NB4 (cell line): ENCODE data around the gene RBM5.

ENCODE experiments used
- DNase-seq: peaks from one replicate; pipeline ENCODE4 v3.0.0; 2010; ENCODE audit warnings: low read depth
- H3K4me3 ChIP-seq: one replicate; pipeline ENCODE4 v1.5.1; 2011; ENCODE audit warnings: mild to moderate bottlenecking, low read depth, low read length, moderate library complexity
- CTCF ChIP-seq: IDR thresholded peaks from one replicate; pipeline ENCODE4 v1.5.1; 2012; ENCODE audit warnings: low read depth, low read length
- MAX ChIP-seq: IDR thresholded peaks from 2 replicates; pipeline ENCODE4 v1.6.1; 2011; ENCODE audit warnings: low read depth, low read length
- MYC ChIP-seq: IDR thresholded peaks from 2 replicates; pipeline ENCODE4 v1.6.1; 2011; ENCODE audit warnings: low read depth, low read length
- POLR2A ChIP-seq: IDR thresholded peaks from 2 replicates; pipeline ENCODE4 v1.6.1; 2011; ENCODE audit warnings: mild to moderate bottlenecking; ENCODE audit not compliant: insufficient read length; ENCODE audit errors: extremely low read depth

RBM5 gene

GRCh38 chr3:50133283-50133615, 44.5 kb downstream of the RBM5 start:
- DNase-seq, result no peak
- TF ChIP-seq MYC (no peak), MAX (no peak), POLR2A (no peak), CTCF (no peak)
- no peak overlapping the region for H3K4me3 ChIP-seq

- no peak for DNase-seq
- no peak overlapping the region for H3K4me3 ChIP-seq
- TF ChIP-seq MYC, result no peak
- TF ChIP-seq POLR2A, result no peak
- no peak for TF ChIP-seq MAX
- TF ChIP-seq CTCF, result no peak
Measured at GRCh38 chr3:50134367-50134766, 45.6 kb downstream of the RBM5 start.

- no peak for TF ChIP-seq MYC
- TF ChIP-seq CTCF, result no peak
- TF ChIP-seq MAX, result no peak
- TF ChIP-seq POLR2A, result no peak
- DNase-seq, result no peak
- no peak overlapping the region for H3K4me3 ChIP-seq
Measured at GRCh38 chr3:50135964-50136363, 47.2 kb downstream of the RBM5 start.

GRCh38 chr3:50136714-50137405, 48.1 kb downstream of the RBM5 start:
- H3K4me3 ChIP-seq, result no peak overlapping the region
- no peak for TF ChIP-seq CTCF
- no peak for TF ChIP-seq MYC
- no peak for TF ChIP-seq MAX
- no peak for TF ChIP-seq POLR2A
- no peak for DNase-seq

- no peak for DNase-seq
- TF ChIP-seq POLR2A (no peak), MAX (no peak), MYC (no peak)
- H3K4me3 ChIP-seq, result no peak overlapping the region
Measured at GRCh38 chr3:50137531-50137930, 48.8 kb downstream of the RBM5 start.

GRCh38 chr3:50138266-50139200, 49.8 kb downstream of the RBM5 start:
- DNase-seq, result peak; percentile 31

More at GRCh38 chr3:50138266-50139200, 49.8 kb downstream of the RBM5 start:
- TF ChIP-seq MAX (no peak), MYC (no peak), CTCF (no peak), POLR2A (no peak)
- H3K4me3 ChIP-seq, result no peak overlapping the region
